Subcutaneous abdominal adipose tissue (tissue), 5 donors: ENCODE data around the gene CCR1.

Experiments used
- H3K27ac ChIP-seq: one replicate; pipeline ENCODE4 v1.7.0; 2013; ENCODE audit warnings: low read depth, mild to moderate bottlenecking, inconsistent platforms, low read length, moderate library complexity
- H3K27me3 ChIP-seq, 5 donors: one replicate each; pipeline ENCODE4 v1.7.0; 2013; ENCODE audit warnings: low read length in 5 of 5, inconsistent platforms in 1 of 5; ENCODE audit not compliant: control insufficient read depth in 5 of 5, insufficient read depth in 4 of 5
- H3K36me3 ChIP-seq, 5 donors: one replicate each; pipeline ENCODE4 v1.7.0; 2013; ENCODE audit warnings: low read length in 5 of 5; ENCODE audit not compliant: control insufficient read depth in 5 of 5, insufficient read depth in 5 of 5
- H3K4me1 ChIP-seq, 5 donors: one replicate each; pipeline ENCODE4 v1.7.0; 2013; ENCODE audit warnings: low read length in 5 of 5, mild to moderate bottlenecking in 3 of 5, moderate library complexity in 1 of 5; ENCODE audit not compliant: control insufficient read depth in 5 of 5, insufficient read depth in 5 of 5
- H3K4me3 ChIP-seq, 5 donors: one replicate each; pipeline ENCODE4 v1.7.0; 2013; ENCODE audit warnings: low read length in 5 of 5, low read depth in 1 of 5
- H3K9ac ChIP-seq, 5 donors: one replicate each; pipeline ENCODE4 v1.7.0; 2013; ENCODE audit warnings: low read length in 5 of 5, mild to moderate bottlenecking in 4 of 5, moderate library complexity in 3 of 5
- H3K9me3 ChIP-seq, 5 donors: one replicate each; pipeline ENCODE4 v1.7.0; 2013; ENCODE audit warnings: low read length in 5 of 5; ENCODE audit not compliant: control insufficient read depth in 5 of 5
- donor health status: healthy.
- donor health status: healthy.
- donor health status: healthy.
- donor health status: healthy.
- donor health status: healthy.

Gene CCR1

GRCh38 chr3:46233194-46233593, 25.1 kb upstream of the CCR1 start:
- H3K9me3 ChIP-seq: no peaks in the 10 kb centered on the region
- H3K36me3 ChIP-seq: no peaks in the 10 kb centered on the region

GRCh38 chr3:46231323-46231722, 23.2 kb upstream of the CCR1 start:
- Histone ChIP-seq H3K9me3 (peaks cover 0 to 3% (median 0%) of the 10 kb centered on the region in 5 donors), H3K27ac (no peak overlapping the region), H3K36me3 (no peaks in the 10 kb centered on the region), H3K4me1 (peaks cover 0 to 6% (median 2%) of the 10 kb centered on the region in 5 donors), H3K27me3 (no peaks in the 10 kb centered on the region), H3K4me3 (no peak overlapping the region), H3K9ac (no peak overlapping the region)

More at GRCh38 chr3:46233194-46233593, 25.1 kb upstream of the CCR1 start:
- H3K9ac ChIP-seq: no peak overlapping the region
- H3K4me1 ChIP-seq: peaks cover 0 to 7% (median 2%) of the 10 kb centered on the region in 5 donors
- no peak overlapping the region for H3K4me3 ChIP-seq
- no peaks in the 10 kb centered on the region for H3K27me3 ChIP-seq
- no peak overlapping the region for H3K27ac ChIP-seq

- H3K27ac ChIP-seq: no peak overlapping the region
- H3K36me3 ChIP-seq: no peaks in the 10 kb centered on the region
- no peak overlapping the region for H3K4me3 ChIP-seq
- H3K9ac ChIP-seq: no peak overlapping the region
- H3K4me1 ChIP-seq: peaks cover 0 to 6% (median 2%) of the 10 kb centered on the region in 5 donors
- H3K9me3 ChIP-seq: peaks cover 0 to 5% (median 0%) of the 10 kb centered on the region in 5 donors
- H3K27me3 ChIP-seq: no peaks in the 10 kb centered on the region
These were observed 20.4 kb upstream of the CCR1 start for GRCh38 chr3:46228260-46229242.

GRCh38 chr3:46222435-46223161, 14.5 kb upstream of the CCR1 start:
- Histone ChIP-seq H3K9ac (no peak overlapping the region), H3K27ac (no peak overlapping the region), H3K27me3 (no peaks in the 10 kb centered on the region), H3K4me1 (peaks cover 0 to 27% (median 4%) of the 10 kb centered on the region in 5 donors), H3K36me3 (no peaks in the 10 kb centered on the region), H3K9me3 (peaks cover 0 to 9% (median 3%) of the 10 kb centered on the region in 5 donors), H3K4me3 (no peak overlapping the region)

- Histone ChIP-seq H3K9ac (no peak overlapping the region), H3K36me3 (no peaks in the 10 kb centered on the region), H3K9me3 (peaks cover 0 to 9% (median 3%) of the 10 kb centered on the region in 5 donors), H3K27me3 (no peaks in the 10 kb centered on the region), H3K4me1 (peaks cover 0 to 27% (median 4%) of the 10 kb centered on the region in 5 donors), H3K27ac (no peak overlapping the region), H3K4me3 (no peak overlapping the region)
These were observed 13.8 kb upstream of the CCR1 start for GRCh38 chr3:46221938-46222337.

GRCh38 chr3:46221391-46221790, 13.3 kb upstream of the CCR1 start:
- peaks cover 0 to 7% (median 3%) of the 10 kb centered on the region in 5 donors for H3K9me3 ChIP-seq
- H3K27me3 ChIP-seq: no peaks in the 10 kb centered on the region
- no peak overlapping the region for H3K4me3 ChIP-seq
- no peak overlapping the region for H3K9ac ChIP-seq
- no peak overlapping the region for H3K27ac ChIP-seq
- H3K36me3 ChIP-seq: no peaks in the 10 kb centered on the region
- H3K4me1 ChIP-seq: peaks cover 0 to 27% (median 4%) of the 10 kb centered on the region in 5 donors

GRCh38 chr3:46218196-46218709, 10.1 kb upstream of the CCR1 start:
- no peak overlapping the region for H3K9ac ChIP-seq
- peaks cover 0 to 5% (median 0%) of the 10 kb centered on the region in 5 donors for H3K9me3 ChIP-seq
- H3K36me3 ChIP-seq: no peaks in the 10 kb centered on the region

GRCh38 chr3:46215810-46216414, 7.8 kb upstream of the CCR1 start:
- Histone ChIP-seq H3K9me3 (peaks cover 0 to 5% (median 0%) of the 10 kb centered on the region in 5 donors), H3K4me3 (no peak overlapping the region), H3K27ac (no peak overlapping the region), H3K36me3 (no peaks in the 10 kb centered on the region), H3K4me1 (no peaks in the 10 kb centered on the region), H3K9ac (no peak overlapping the region), H3K27me3 (peaks cover 0 to 3% (median 0%) of the 10 kb centered on the region in 5 donors)

More at GRCh38 chr3:46218196-46218709, 10.1 kb upstream of the CCR1 start:
- no peak overlapping the region for H3K27ac ChIP-seq
- H3K27me3 ChIP-seq: peaks cover 0 to 3% (median 0%) of the 10 kb centered on the region in 5 donors
- no peak overlapping the region for H3K4me3 ChIP-seq
- peaks cover 0 to 21% (median 0%) of the 10 kb centered on the region in 5 donors for H3K4me1 ChIP-seq

- Histone ChIP-seq H3K27ac (no peak overlapping the region), H3K9me3 (no peaks in the 10 kb centered on the region)
These were observed 6.7 kb upstream of the CCR1 start for GRCh38 chr3:46214751-46215352.

More at GRCh38 chr3:46214751-46215352, 6.7 kb upstream of the CCR1 start:
- H3K9ac ChIP-seq: no peak overlapping the region
- no peaks in the 10 kb centered on the region for H3K36me3 ChIP-seq
- no peak overlapping the region for H3K4me3 ChIP-seq
- peaks cover 0 to 3% (median 0%) of the 10 kb centered on the region in 5 donors for H3K27me3 ChIP-seq
- H3K4me1 ChIP-seq: no peaks in the 10 kb centered on the region
